Measurements from ENCODE around the gene UPF1.

Gene UPF1

GRCh38 chr19:18831524-18832305 lies at the start of gene UPF1:
Gene UPF1, plus strand, starts transcription at chr19:18831959. Its CDS starts 251 bp downstream, at chr19:18832210.
- DNase-seq (ENCODE audit: low read depth) = peak; percentile 95

DNA sequence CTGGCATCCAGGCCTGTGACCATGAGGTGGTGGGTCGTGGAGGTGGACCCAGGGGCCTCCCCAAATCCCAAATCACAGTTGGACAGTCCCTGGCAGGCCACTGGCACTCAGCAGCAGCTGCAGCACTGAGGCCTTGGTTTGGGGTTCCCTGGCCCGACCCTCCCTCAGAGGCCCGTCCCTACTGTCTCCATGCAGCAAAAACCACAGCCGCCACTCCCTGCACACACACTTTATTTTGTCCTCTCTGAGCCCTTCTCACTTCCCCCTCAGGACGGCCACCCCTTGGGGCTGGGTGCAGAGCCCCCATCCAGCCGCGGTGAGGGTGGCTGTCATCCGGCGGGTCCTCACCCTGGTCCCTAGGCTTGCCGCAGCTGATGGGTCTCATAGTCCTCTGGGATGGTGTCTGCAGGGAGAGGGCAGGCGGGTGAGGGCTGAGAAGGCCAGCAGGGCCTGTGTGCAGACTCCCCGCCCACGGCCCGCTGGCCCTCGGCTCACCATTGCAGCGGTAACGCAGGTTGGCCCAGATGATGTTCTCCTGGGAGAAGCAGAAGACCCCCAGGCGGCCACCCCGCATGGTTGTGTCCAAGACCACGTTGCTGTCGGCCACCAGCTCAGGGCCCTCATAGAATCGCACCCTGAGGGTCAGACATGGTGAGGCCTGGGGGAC lies 49.1 kb upstream of the UPF1 start:
- DNase-seq (ENCODE audit: low read depth) = no peak

DNA sequence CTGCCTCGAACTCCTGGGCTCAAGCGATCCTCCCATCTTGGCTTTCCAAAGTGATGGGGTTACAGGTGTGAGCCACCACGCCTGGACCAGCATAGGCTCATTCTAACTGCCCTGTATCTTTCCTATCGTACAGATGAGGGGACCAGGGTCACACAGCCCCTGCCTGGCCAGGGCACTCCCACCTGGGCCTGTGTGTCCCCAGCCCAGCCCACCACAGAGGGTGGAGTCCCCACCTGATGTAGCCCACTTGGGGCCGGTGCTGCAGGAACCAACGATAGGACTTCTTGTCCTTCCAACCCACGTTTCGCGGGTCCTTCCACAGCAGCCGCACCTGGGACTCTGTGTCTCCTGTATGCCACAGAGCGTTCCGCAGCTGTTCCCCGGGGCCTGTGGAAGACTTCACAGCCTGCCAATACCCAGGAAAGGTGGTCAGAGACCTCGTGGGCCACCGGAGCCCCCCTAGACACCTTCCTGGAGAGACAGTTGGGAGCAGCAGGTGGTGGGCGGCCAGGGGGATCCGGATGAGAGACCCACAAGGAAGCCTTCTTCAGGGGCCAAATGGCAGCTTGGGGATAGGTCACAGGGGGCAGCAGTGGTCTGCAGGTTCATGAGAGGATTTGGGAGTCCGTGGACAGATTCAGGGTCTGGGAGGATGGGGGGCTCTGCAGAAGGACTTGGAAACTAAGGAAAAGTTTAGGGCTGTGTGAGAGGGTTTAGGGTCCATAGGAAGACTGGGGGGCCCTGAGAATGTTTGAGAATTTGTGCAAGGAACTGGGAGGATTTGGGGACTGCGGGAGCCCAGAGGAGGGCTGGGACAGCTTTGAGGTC lies 47.6 kb upstream of the UPF1 start:
- no peak for DNase-seq (ENCODE audit: low read depth)

DNA sequence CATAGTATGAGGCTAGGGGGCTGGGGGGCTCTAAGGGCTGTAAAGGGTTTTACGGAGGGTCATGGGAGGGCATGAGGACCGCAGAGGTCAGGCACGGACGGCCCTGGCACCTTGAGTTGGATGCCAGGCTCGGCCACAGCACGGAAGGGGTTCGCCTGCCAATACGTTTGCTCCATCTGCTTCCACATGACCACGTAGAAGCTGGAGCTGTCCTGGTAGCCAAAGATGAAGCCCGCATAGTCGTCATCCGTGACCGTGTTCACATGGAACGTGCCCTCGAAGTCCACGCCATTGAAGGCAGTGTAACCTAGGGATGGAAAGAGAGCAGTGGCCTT lies 47.0 kb upstream of the UPF1 start:
- DNase-seq (ENCODE audit: low read depth) = no peak

GRCh38 chr19:18785179-18786124 lies 46.3 kb upstream of the UPF1 start:
- DNase-seq (ENCODE audit: low read depth) = peak; percentile 30

GRCh38 chr19:18788529-18789421 lies 43.0 kb upstream of the UPF1 start:
- DNase-seq (ENCODE audit: low read depth) = no peak

- no peak for DNase-seq (ENCODE audit: low read depth)
These were observed 42.3 kb upstream of the UPF1 start for GRCh38 chr19:18789422-18789869.

DNA sequence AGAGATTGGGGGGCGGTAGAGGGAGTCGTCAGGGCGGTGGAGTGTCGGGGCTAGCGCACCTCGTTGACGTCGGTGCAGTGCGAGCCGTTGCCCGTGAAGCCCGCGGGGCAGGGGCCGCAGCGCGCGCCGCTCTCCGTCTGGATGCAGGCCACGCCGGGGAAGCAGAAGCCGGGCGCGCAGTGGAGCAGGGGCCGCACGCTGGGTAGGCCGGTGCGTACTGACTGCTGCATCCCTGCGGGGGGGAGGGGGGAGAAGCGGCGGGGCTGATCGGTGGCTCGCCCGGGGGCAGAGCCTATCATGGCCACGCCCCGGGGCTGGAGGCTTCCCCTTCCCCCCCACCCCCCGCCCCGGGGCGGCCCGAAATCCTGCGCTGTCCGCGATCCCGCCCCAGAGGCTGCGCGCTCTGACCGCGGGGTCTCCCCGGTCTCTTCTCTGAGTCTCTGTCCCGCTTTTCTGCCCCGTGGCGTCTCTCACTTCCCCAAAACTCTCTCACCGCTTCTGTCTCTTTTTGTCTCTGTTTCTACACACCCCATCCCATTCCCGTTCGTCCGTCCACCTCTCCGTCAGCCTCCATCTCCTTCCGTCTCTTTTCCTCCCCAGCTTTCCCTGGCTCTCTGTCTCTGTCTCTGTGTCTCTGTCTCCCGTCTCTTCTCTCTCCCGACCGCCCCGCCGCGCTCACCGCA lies 41.7 kb upstream of the UPF1 start:
- no peak for DNase-seq (ENCODE audit: low read depth)

DNA sequence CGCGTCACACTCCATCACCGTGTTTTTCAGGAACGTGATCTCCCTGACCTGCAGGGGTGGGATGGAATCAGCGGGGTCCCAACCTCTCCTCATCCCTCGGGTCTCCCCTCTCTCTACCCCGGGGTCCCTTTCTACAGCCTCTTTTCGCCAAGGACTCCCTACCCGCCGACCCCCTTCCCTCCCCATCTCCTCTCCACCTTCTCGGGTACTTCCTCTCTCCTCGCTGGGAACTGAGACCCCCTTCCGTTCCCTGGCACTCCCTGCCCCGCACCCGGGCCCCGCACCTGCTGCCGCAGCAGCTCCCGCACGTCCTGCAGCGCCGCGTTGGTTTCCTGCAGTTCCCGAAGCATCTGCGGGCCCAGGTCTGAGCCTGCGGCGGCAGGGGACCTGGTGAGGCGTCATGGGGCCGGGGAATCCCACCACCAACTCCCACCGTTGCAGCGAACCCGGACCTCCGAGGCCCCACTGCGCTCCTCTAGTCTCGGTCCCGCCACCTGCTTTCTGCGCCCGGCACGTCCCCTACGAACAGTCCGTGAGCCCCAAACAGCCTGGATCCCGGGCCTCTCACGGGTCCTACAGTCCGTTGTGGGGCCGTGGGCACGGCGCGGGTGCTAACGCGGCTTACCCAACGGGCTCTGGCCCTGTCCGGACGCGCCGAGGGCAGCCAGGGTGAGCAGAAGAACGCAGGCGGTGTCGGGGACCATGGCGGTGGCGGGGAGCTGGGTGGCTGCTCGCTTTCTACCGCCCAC lies 41.0 kb upstream of the UPF1 start, which contains the start of gene COMP:
TSS of gene COMP (minus strand) at position 740 of the 749 bp plus-strand sequence. CDS start at position 704, 36 bp downstream.
- no peak for DNase-seq (ENCODE audit: low read depth)

- DNase-seq (ENCODE audit: low read depth) = no peak
These were observed 40.5 kb upstream of the UPF1 start for GRCh38 chr19:18791315-18791678.

DNA sequence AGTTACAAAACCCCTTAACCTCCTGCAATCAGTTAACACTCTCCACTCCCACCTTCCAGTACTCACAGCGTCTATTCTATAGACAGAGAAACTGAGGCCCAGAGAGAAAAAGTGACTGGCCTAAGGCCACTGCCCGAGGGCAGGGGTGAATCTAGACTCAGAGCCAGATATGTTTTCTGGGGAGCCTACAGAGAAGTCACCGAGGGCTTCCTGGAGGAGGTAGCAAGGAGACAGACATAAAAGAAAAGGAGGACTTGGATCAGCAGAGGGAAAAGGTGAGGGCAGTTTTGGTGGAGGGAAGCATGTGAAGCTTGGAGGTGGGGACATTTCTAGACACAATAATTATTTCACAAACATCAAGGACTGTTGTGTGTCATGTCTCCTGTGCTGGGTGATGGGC lies 39.1 kb upstream of the UPF1 start:
- DNase-seq (ENCODE audit: low read depth) = no peak

- no peak for DNase-seq (ENCODE audit: low read depth)
These were observed 38.4 kb upstream of the UPF1 start for GRCh38 chr19:18793144-18794028.

GRCh38 chr19:18794029-18794313 lies 37.8 kb upstream of the UPF1 start:
- no peak for DNase-seq (ENCODE audit: low read depth)

- DNase-seq (ENCODE audit: low read depth) = no peak
These were observed 37.1 kb upstream of the UPF1 start for GRCh38 chr19:18794692-18795091.

DNA sequence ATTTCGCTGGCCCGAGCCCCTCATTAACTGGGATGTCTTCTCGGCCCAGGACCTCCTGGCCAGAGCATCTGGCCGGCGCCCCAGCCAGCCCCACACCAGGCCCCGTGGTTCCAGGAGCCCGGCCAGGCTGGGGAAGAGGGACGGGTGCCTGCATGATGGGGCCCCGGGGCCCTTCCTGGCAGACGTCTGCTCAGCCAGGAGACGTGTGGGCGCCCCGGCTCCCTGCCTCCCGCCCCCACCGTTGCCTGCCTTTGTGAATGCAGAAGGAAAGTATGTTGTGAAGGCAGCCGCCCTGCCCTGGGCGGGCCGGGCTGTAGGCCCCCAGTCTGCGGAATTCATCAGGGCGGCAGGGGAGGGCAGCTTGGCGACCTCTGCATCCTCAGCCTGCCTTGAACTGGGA lies 36.2 kb upstream of the UPF1 start:
- no peak for DNase-seq (ENCODE audit: low read depth)

DNA sequence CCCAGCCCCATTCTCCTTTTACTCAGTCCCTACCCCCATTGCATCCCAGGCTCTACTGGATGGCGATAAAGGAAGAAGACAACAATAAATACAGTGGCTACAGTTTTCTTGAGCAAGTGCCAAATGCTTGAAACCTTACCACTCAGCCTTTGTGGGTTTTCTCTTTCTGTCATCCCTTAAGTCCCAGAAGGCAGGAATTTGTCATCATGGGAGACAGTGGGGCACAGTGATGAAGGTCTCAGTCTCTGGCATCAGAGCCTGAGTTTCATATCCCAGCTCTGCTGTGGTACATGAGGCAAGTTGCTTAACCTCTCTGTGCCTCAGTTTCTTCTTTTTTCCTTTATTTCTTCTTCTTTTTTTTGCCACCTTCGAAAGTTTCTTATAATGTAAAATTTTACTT lies 35.5 kb upstream of the UPF1 start:
- no peak for DNase-seq (ENCODE audit: low read depth)

DNA sequence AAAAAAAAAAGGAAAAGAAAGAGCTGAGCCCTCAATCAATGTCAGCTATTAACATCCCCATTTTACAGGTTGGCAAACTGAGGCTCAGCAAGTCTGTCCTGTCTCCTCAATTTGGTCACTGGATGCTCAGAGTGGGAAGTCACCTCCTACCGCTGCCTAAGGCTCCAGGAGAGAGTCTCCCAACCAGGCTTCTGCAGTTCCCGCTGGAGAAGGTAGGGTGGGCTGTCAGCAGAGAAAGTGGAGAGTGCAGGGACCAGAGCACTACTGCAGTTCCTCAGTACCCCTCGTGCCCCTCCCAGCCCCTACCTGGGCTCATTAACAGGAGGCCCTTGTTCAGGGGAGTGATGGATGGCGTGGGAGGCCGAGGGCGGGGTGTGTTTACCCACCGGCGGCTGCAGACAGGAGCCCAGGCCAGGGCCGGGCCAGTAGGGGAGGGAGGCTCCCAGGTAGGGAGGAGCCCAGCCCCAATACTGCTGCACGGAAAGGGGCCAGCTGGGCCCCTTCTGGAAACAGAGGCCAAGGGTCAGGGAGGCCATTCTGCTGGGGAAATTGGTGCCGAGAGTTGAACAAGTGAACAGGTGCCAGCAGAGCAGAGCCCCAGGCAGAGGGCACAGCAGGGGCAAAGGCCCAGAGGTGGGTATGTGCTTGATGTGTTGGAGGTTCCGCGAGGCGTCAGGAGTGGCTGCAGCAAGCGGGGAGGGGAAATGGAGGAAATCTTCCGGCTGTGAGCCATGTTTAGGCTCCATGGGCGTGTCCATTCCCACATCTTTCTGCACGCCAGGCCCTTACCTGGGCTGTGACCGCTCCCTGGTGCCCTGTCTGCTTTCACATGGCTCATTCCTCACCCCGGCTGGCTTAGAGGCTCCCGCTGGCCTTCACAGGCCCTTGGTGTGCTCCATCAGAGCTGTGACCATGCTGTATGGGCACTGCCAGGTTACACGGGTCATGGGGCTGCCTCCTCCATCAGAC lies 33.1 kb upstream of the UPF1 start:
- no peak for DNase-seq (ENCODE audit: low read depth)

Data from activated T-helper 1 cell treated with Interleukin-2 at 50 U/mL for 16 hours (primary cell).